Large intestine (tissue), 3 donors: ENCODE results near the gene CD164L2. TPM values are rescaled to one million over a fixed set of nuclear protein-coding genes. Genes with fewer than 3 reads are reported as not detected.

ENCODE experiments used
- DNase-seq, 2 donors: peaks; one replicate each; pipeline versions ENCODE4 v3.0.0 to v3.0.0-alpha.2; 2013
- H3K27ac ChIP-seq: one replicate; pipeline ENCODE4 v1.5.1; 2013; ENCODE audit warnings: low read length
- H3K27me3 ChIP-seq: 2 replicates; pipeline ENCODE4 v1.6.1; 2013; ENCODE audit warnings: low read length; ENCODE audit not compliant: control insufficient read depth, insufficient read depth
- H3K36me3 ChIP-seq: 2 replicates; pipeline ENCODE4 v1.6.1; 2013; ENCODE audit warnings: low read length; ENCODE audit not compliant: control insufficient read depth, insufficient read depth
- H3K4me1 ChIP-seq: one replicate; pipeline ENCODE4 v1.6.1; 2013; ENCODE audit warnings: low read length; ENCODE audit not compliant: control insufficient read depth, insufficient read depth
- H3K4me3 ChIP-seq: one replicate; pipeline ENCODE4 v1.5.1; 2013; ENCODE audit warnings: low read length
- H3K9me3 ChIP-seq: one replicate; pipeline ENCODE4 v1.6.1; 2013; ENCODE audit warnings: mild to moderate bottlenecking, low read depth, low read length, moderate library complexity; ENCODE audit not compliant: control insufficient read depth
- WGBS: methylation state at CpG from one replicate; pipeline ENCODE4 v1.1.5; 2013; ENCODE audit warnings: low lambda C conversion rate; ENCODE audit not compliant: insufficient coverage; 5-methylcytosine and 5-hydroxymethylcytosine counted together
- polyA plus RNA-seq: library from polyadenylated mRNA; unstranded; fragments of 120-200 nt; gene quantifications from one replicate; pipeline ENCODE4 v1.2.1, GENCODE V29; 2013

The CD164L2 gene
- polyA plus RNA-seq, 1 donor, result not detected

- no peaks in the 10 kb centered on the region for H3K9me3 ChIP-seq
- WGBS, result no CpG with 5 or more reads among the region's 17 CpGs
- no peak for DNase-seq
- H3K4me3 ChIP-seq, result no peak overlapping the region
- H3K27ac ChIP-seq, result no peak overlapping the region
- H3K27me3 ChIP-seq, result no peaks in the 10 kb centered on the region
- peaks cover 61% of the 10 kb centered on the region for H3K36me3 ChIP-seq
- no peaks in the 10 kb centered on the region for H3K4me1 ChIP-seq
These were observed 47.4 kb downstream of the CD164L2 start for GRCh38 chr1:27335506-27336422.

- no peak for DNase-seq
- Histone ChIP-seq H3K27ac (no peak overlapping the region), H3K4me3 (no peak overlapping the region), H3K36me3 (peaks cover 71% of the 10 kb centered on the region), H3K27me3 (no peaks in the 10 kb centered on the region), H3K4me1 (no peaks in the 10 kb centered on the region), H3K9me3 (no peaks in the 10 kb centered on the region)
- WGBS, result no CpG with 5 or more reads among the region's 17 CpGs
These were observed 49.3 kb downstream of the CD164L2 start for GRCh38 chr1:27333717-27334279.

- H3K36me3 ChIP-seq, result peaks cover 77% of the 10 kb centered on the region
- no peaks in the 10 kb centered on the region for H3K4me1 ChIP-seq
- peak in 1 of 2 donors; percentile 26 for DNase-seq
- no CpG with 5 or more reads among the region's 11 CpGs for WGBS
- no peak overlapping the region for H3K27ac ChIP-seq
- no peak overlapping the region for H3K4me3 ChIP-seq
- H3K9me3 ChIP-seq, result no peaks in the 10 kb centered on the region
- H3K27me3 ChIP-seq, result no peaks in the 10 kb centered on the region
These were observed 50.4 kb downstream of the CD164L2 start for GRCh38 chr1:27332536-27333281.

- H3K36me3 ChIP-seq, result peaks cover 83% of the 10 kb centered on the region
- no peak overlapping the region for H3K27ac ChIP-seq
- no peak overlapping the region for H3K4me3 ChIP-seq
- no CpG with 5 or more reads among the region's 5 CpGs for WGBS
- H3K4me1 ChIP-seq, result no peaks in the 10 kb centered on the region
- H3K9me3 ChIP-seq, result no peaks in the 10 kb centered on the region
- no peak for DNase-seq
- no peaks in the 10 kb centered on the region for H3K27me3 ChIP-seq
These were observed 51.2 kb downstream of the CD164L2 start for GRCh38 chr1:27331922-27332321.

- Histone ChIP-seq H3K27ac (no peak overlapping the region), H3K36me3 (peaks cover 78% of the 10 kb centered on the region), H3K27me3 (no peaks in the 10 kb centered on the region), H3K9me3 (no peaks in the 10 kb centered on the region), H3K4me1 (no peaks in the 10 kb centered on the region), H3K4me3 (no peak overlapping the region)
- DNase-seq, result no peak
- WGBS, result no CpG with 5 or more reads among the region's 3 CpGs
These were observed 51.7 kb downstream of the CD164L2 start for GRCh38 chr1:27331426-27331825.

- no peak for DNase-seq
- Histone ChIP-seq H3K27me3 (no peaks in the 10 kb centered on the region), H3K9me3 (no peaks in the 10 kb centered on the region), H3K4me1 (no peaks in the 10 kb centered on the region), H3K4me3 (no peak overlapping the region), H3K27ac (no peak overlapping the region), H3K36me3 (peaks cover 75% of the 10 kb centered on the region)
- 20% methylated on average over 1 of the region's 8 CpGs for WGBS
These were observed 52.3 kb downstream of the CD164L2 start for GRCh38 chr1:27330786-27331185.

Other genes with a start within 250 kb of the CD164L2 start
- gene SLC9A1, start 228.2 kb downstream of the CD164L2 start, polyA plus RNA-seq, result 21.5 TPM
- 30.6 TPM for gene WDTC1, start 148.7 kb downstream of the CD164L2 start, polyA plus RNA-seq
- gene TMEM222, start 61.2 kb downstream of the CD164L2 start, polyA plus RNA-seq, result 41.2 TPM
- 9.8 TPM for gene SYTL1, start 41.3 kb downstream of the CD164L2 start, polyA plus RNA-seq
- 6.5 TPM for gene MAP3K6, start 16.4 kb downstream of the CD164L2 start, polyA plus RNA-seq
- 0.13 TPM for gene FCN3, start 8.5 kb downstream of the CD164L2 start, polyA plus RNA-seq
- 0.27 TPM for gene GPR3, start 9.3 kb upstream of the CD164L2 start, polyA plus RNA-seq
- 56.0 TPM for gene WASF2, start 106.8 kb upstream of the CD164L2 start, polyA plus RNA-seq
- gene AHDC1, start 220.8 kb upstream of the CD164L2 start, polyA plus RNA-seq, result 19.5 TPM